Right hindlimb (tissue), 1 donor: ENCODE results near the gene LRIT3.

Experiments used
- DNase-seq: peaks from one replicate; pipeline ENCODE4 v3.0.0-alpha.2; 2018

LRIT3 gene

DNA sequence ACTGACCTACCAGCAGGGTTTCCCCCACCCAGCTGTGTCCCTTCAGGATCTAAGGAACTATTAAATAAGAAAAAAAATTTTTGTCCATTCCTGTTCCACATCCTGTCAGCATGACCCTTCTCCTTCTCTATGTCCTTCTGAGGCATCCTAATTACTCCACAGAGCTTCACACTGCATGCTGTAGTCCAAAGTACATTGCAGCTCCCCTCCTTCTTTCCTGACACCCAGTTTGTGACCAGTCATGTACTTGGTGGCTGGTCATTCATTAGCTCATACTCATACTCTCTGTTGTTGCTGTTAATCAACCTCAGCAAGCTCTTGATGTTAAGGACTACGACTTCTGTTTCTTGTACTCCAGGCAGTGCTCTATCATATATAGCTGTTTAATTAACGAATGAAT lies 62.3 kb downstream of the LRIT3 start:
- DNase-seq: no peak

DNA sequence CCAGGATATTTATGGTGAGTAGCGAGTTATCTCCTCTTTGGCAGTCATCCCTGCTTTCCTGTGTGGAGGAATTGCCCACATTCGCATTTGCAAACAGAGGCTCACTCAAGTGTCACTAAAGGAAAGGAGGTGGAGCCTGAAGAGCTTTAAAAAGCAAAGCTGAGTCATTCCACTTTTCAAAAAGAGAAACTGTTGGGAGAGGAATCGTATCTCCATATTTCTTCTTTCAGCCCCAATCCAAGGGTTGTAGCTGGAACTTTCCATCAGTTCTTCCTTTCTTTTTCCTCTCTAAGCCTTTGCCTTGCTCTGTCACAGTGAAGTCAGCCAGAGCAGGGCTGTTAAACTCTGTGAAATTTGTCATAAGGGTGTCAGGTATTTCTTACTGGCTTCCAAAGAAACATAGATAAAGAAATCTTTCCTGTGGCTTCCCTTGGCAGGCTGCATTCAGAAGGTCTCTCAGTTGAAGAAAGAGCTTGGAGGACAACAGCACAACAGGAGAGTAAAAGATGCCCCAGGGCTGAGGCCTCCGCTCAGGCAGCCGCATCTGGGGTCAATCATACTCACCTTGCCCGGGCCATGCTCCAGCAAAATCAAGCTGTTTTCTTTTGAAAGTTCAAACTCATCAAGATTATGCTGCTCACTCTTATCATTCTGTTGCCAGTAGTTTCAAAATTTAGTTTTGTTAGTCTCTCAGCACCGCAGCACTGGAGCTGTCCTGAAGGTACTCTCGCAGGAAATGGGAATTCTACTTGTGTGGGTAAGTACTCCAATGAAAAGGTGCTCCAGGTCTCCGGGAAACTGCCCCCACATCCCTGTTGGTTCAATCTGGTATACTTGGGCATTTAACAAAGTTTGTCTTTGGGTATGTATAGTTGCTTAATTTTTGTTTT lies 65.0 kb downstream of the LRIT3 start, which contains the start of gene EGF:
Gene EGF (plus strand): TSS at position 178 of the 890 bp plus-strand sequence. CDS start 453 bp downstream, at position 631.
- DNase-seq: no peak

DNA sequence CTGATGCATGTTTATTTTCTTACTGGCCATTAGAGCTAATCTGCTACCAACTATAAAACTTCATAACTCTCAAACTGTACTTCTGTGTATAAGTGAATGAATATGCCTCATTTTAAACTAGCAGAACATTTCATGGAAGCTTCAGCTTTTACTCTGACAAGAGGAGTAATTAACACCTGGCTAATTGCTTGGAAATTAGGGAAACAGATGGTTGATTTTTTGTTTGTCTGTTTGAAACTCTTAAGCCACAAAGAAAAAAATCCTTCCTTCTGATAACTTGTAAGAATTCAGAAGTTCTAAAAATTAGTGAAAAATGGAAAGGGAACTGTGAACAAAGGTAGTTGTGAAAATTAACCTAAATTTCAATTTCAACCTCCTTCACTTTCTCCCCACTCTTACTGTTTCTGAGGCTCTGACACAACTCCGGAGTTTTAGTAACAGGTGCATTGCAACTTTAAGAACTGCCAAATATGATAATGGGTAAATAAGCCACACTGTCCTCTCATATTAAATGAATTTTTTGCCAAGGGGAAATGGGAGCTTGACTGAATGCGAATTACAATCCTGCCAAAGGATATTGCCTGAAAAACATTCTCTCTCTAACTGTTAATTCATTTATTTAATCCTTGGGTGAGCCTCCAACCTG lies 65.8 kb downstream of the LRIT3 start:
- no peak for DNase-seq

DNA sequence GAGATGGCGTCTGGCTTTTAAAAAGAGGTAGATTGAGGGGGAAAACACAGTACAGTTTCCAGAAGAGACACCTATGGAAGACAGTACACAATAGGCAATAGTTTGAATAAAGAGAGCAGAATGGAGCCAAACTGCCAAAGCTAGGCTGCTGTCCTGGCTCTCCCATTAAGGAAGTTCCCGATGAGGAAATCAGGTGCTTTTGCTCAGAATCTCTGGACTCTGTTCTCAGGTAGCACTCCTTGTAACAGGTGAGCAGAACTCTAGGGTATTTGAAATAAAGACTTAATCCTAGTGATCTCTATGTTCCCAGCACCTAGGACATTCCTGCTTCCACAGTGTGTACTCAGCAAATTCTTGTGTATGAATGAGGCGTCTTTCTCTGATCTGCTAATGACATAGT lies 66.4 kb downstream of the LRIT3 start:
- no peak for DNase-seq

DNA sequence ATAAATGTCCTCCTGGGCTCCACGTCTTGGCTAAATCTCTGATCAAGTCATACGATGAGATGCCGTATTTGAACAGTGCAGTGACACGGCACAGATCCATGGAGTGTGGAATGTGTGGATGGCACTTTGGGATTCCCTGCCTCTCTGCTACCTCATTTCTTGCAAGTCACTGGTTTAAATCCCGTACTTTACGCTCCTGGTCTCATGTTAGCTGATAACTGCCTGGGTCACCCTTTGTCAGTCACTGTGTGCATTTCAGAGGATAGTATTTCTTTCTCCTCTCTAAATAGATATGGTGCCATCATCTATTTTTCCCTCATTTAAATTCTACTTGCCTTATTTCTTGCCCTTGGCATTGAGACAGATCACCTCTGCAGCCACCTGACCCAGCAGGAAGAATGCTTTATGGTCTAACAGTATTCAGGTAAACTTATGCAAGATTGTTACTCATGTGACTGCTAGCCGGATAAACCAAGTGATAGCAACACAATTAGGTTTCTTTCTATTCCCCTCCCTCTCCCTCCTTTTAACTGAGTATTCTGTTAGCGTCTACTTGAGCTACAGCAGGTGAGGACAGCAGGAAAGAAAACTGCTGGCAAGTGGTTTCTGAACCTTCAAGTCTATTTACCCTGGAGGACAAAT lies 67.6 kb downstream of the LRIT3 start:
- no peak for DNase-seq

DNA sequence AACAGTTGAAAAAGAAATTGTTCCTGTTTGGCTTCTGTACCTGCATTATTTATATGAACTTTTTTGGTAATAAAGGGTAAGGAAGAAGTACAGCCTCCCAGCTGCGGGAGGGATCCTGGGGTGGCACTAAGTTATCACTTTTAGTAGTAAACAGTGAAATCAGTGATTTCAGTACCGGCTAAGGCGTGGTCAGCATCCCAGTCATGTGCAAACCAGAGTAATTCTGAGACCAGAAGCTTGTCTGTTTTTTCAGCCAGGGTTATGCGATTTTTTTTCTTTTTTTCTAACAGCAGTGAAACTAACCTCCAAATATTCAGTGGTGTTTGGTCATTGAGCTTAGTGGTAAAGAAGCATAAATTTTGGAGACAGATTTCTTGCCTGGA lies 68.1 kb downstream of the LRIT3 start:
- DNase-seq: no peak

DNA sequence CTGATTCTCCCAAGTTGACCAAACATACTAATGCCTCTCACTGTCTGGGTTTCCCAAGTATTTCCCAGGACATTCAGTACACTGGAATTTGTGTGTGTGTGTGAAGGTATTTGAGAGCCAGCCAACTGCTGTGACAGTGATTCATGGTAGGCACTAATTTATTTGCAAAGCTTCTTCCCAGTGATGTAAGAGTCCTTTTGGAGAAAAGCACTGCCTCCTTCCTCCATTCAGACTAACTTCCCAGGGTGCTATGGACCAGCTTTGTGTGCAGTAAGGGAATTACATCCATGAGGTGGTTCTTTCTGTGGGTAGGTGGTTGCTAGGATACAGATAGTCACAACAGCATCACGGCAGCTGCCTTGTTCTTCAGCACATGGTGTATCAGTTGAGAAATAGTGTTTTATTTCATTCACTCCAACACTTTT lies 73.5 kb downstream of the LRIT3 start:
- DNase-seq: no peak
